ENCODE data around the gene TATDN3.

GRCh38 chr1:212797681-212798080 lies 6.0 kb downstream of the TATDN3 start:
- no peak for TF ChIP-seq CTCF (IDR thresholded peaks at IDR 0.05)
- no peak for TF ChIP-seq RAD21 (IDR thresholded peaks at IDR 0.05; ENCODE audit: low read length)
- TF ChIP-seq MAX (IDR thresholded peaks at IDR 0.05; ENCODE audit: low read depth): no peak
